ENCODE measurements around the gene G6PC1.

The G6PC1 gene

GRCh38 chr17:42929497-42929844 lies 28.9 kb downstream of the G6PC1 start:
- no peak overlapping the region for H3K27ac ChIP-seq
- TF ChIP-seq ZFX (IDR thresholded peaks at IDR 0.05): no peak
- TF ChIP-seq CTCF (conservative IDR thresholded peaks at IDR 0.05): peak; percentile 27

- no peak for TF ChIP-seq ZFX (IDR thresholded peaks at IDR 0.05)
- TF ChIP-seq CTCF (conservative IDR thresholded peaks at IDR 0.05): peak; percentile 85
- H3K27ac ChIP-seq: no peak overlapping the region
Measured at GRCh38 chr17:42937712-42938596, 37.4 kb downstream of the G6PC1 start.

GRCh38 chr17:42944211-42944610 lies 43.6 kb downstream of the G6PC1 start:
- no peak overlapping the region for H3K27ac ChIP-seq
- no peak for TF ChIP-seq CTCF (conservative IDR thresholded peaks at IDR 0.05)
- TF ChIP-seq ZFX (IDR thresholded peaks at IDR 0.05): no peak

GRCh38 chr17:42946812-42947211 lies 46.2 kb downstream of the G6PC1 start:
- no peak overlapping the region for H3K27ac ChIP-seq
- no peak for TF ChIP-seq CTCF (conservative IDR thresholded peaks at IDR 0.05)
- TF ChIP-seq ZFX (IDR thresholded peaks at IDR 0.05): no peak

GRCh38 chr17:42950044-42950783 lies 49.6 kb downstream of the G6PC1 start:
- TF ChIP-seq ZFX (IDR thresholded peaks at IDR 0.05) (no peak), CTCF (conservative IDR thresholded peaks at IDR 0.05) (no peak)

More at GRCh38 chr17:42950044-42950783, 49.6 kb downstream of the G6PC1 start:
- H3K27ac ChIP-seq: no peak overlapping the region

All from C4-2B (cell line).